ENCODE results near the gene FURIN.
"Not testable (repeated sequence)": the region's sequence is repeated elsewhere in the genome, so short reads cannot be mapped to it uniquely, and the experiment has no call there.

Gene FURIN

DNA sequence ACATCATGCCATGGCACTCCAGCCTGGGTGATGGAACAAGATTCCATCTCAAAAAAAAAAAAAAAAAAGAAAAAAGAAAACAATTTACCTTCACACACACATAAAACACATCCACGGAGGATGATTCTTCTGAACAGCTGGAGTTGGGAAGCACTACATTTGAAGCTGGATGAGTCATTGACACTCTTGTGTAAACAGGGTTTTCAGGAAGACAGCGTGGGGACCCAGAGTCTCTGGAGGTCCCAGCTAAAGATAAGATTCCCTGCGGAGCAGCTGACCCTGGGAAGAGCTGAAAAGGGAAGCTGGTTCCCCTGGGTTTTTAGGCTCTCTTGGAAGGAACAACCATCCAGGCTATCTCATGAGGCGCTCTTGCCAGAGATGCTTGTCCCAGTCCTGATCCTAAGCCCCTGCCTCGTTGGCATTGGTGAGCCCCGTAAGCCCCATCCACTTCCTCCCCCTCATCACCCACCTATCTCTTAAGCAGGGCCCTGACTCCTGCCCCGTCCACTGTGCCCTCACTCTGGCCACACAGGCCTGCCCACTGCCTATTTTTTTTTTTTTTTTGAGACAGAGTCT lies 32.0 kb upstream of the FURIN start:
- H3K4me1 Mint-ChIP-seq (ENCODE audit: low read depth), result peaks cover 74% of the 10 kb centered on the region

GRCh38 chr15:90837094-90837493 lies 31.3 kb upstream of the FURIN start:
- H3K4me1 Mint-ChIP-seq (ENCODE audit: low read depth), result peaks cover 81% of the 10 kb centered on the region
- peak overlapping the region; percentile 78 for H3K27ac Mint-ChIP-seq
- intact Hi-C loops (cut with micrococcal nuclease), result loop anchor here (5.0 kb wide), 1 partner anchor 35 kb away; no protein-coding TSS in a partner anchor
- H3K27me3 Mint-ChIP-seq, result peaks cover 2% of the 10 kb centered on the region
- H3K9me3 Mint-ChIP-seq, result no peaks in the 10 kb centered on the region
- no peak overlapping the region for H3K4me3 Mint-ChIP-seq
- H3K36me3 Mint-ChIP-seq (ENCODE audit: low read depth), result peaks cover 14% of the 10 kb centered on the region

More for the DNA sequence above, 32.0 kb upstream of the FURIN start:
- intact Hi-C loops (cut with micrococcal nuclease), result loop anchor here (5.0 kb wide), 1 partner anchor 36 kb away; no protein-coding TSS in a partner anchor
- Mint-ChIP-seq H3K9me3 (no peaks in the 10 kb centered on the region), H3K4me3 (no peak overlapping the region), H3K36me3 (ENCODE audit: low read depth) (peaks cover 7% of the 10 kb centered on the region), H3K27me3 (peaks cover 2% of the 10 kb centered on the region), H3K27ac (peak overlapping the region; percentile 78)

DNA sequence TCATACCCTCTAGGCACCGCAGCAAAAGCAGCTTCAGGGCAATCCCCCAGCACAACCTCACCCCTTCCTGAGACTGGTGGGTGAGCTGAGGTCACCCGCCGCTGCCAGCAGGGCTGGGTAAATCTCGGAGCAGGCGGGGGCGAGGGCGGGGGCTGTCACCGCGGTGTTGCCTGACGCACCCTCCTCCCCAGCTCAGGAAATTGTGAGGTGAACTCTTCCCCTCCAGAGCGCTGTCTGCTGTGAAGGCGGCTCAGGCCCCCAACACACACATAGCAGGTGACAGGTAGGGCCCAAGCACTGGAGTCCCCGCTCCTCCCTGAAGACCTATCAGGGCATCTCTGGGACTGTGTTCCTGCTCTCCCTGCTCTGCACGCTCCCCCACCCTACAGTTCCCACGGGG lies 30.2 kb upstream of the FURIN start:
- no peaks in the 10 kb centered on the region for H3K9me3 Mint-ChIP-seq
- H3K27me3 Mint-ChIP-seq, result peaks cover 2% of the 10 kb centered on the region
- H3K36me3 Mint-ChIP-seq (ENCODE audit: low read depth), result peaks cover 24% of the 10 kb centered on the region
- H3K4me1 Mint-ChIP-seq (ENCODE audit: low read depth), result peaks cover 85% of the 10 kb centered on the region
- intact Hi-C loops (cut with micrococcal nuclease), result loop anchor here (5.0 kb wide), 1 partner anchor 34 kb away; no protein-coding TSS in a partner anchor
- H3K4me3 Mint-ChIP-seq, result peak overlapping the region; percentile 51
- H3K27ac Mint-ChIP-seq, result peak overlapping the region; percentile 78

GRCh38 chr15:90838544-90838943 lies 29.8 kb upstream of the FURIN start:
- intact Hi-C loops (cut with micrococcal nuclease), result loop anchor here (5.0 kb wide), 1 partner anchor 34 kb away; no protein-coding TSS in a partner anchor
- H3K36me3 Mint-ChIP-seq (ENCODE audit: low read depth), result peaks cover 28% of the 10 kb centered on the region
- H3K4me3 Mint-ChIP-seq, result peak overlapping the region; percentile 51
- H3K27me3 Mint-ChIP-seq, result peaks cover 2% of the 10 kb centered on the region
- H3K9me3 Mint-ChIP-seq, result no peaks in the 10 kb centered on the region
- peaks cover 89% of the 10 kb centered on the region for H3K4me1 Mint-ChIP-seq (ENCODE audit: low read depth)
- peak overlapping the region; percentile 98 for H3K27ac Mint-ChIP-seq

- Mint-ChIP-seq H3K27me3 (peaks cover 2% of the 10 kb centered on the region), H3K27ac (peak overlapping the region; percentile 98), H3K9me3 (no peaks in the 10 kb centered on the region), H3K36me3 (ENCODE audit: low read depth) (peaks cover 37% of the 10 kb centered on the region), H3K4me1 (ENCODE audit: low read depth) (peaks cover 91% of the 10 kb centered on the region), H3K4me3 (peak overlapping the region; percentile 85)
- intact Hi-C loops (cut with micrococcal nuclease), result loop anchor here (5.0 kb wide), 1 partner anchor 33 kb away; no protein-coding TSS in a partner anchor
Observed at GRCh38 chr15:90839187-90840071, 29.0 kb upstream of the FURIN start.

GRCh38 chr15:90840157-90840855 lies 28.1 kb upstream of the FURIN start:
- intact Hi-C loops (cut with micrococcal nuclease), result no loop called here
- H3K4me1 Mint-ChIP-seq (ENCODE audit: low read depth), result peaks cover 91% of the 10 kb centered on the region

GRCh38 chr15:90840954-90841353 lies 27.4 kb upstream of the FURIN start:
- Mint-ChIP-seq H3K4me3 (peak overlapping the region; percentile 85), H3K27ac (peak overlapping the region; percentile 98), H3K4me1 (ENCODE audit: low read depth) (peaks cover 90% of the 10 kb centered on the region), H3K36me3 (ENCODE audit: low read depth) (peaks cover 37% of the 10 kb centered on the region), H3K9me3 (no peaks in the 10 kb centered on the region), H3K27me3 (peaks cover 2% of the 10 kb centered on the region)
- intact Hi-C loops (cut with micrococcal nuclease), result no loop called here

More at GRCh38 chr15:90840157-90840855, 28.1 kb upstream of the FURIN start:
- H3K27ac Mint-ChIP-seq, result peak overlapping the region; percentile 98
- H3K4me3 Mint-ChIP-seq, result peak overlapping the region; percentile 85
- peaks cover 2% of the 10 kb centered on the region for H3K27me3 Mint-ChIP-seq
- H3K9me3 Mint-ChIP-seq, result no peaks in the 10 kb centered on the region
- H3K36me3 Mint-ChIP-seq (ENCODE audit: low read depth), result peaks cover 37% of the 10 kb centered on the region

DNA sequence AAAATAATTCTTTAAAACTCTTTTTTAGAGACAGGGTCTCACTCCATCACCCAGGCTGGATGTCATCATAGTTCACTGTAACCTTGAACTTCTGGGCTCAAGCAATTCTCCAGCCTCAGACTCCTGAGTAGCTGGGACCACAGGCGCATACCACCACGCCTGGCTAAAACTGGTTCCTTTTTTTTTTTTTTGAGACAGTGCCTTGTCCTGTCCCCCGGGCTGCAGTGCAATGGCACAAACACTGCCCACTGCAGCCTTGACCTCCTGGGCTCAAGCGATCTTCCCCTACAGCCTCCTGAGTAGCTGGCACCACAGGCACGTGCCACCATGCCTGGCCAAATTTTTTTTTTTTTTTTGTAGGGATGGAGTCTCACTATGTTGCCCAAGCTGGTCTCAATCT lies 23.7 kb upstream of the FURIN start:
- intact Hi-C loops (cut with micrococcal nuclease), result no loop called here
- H3K27ac Mint-ChIP-seq, result peak overlapping the region; percentile 96
- H3K36me3 Mint-ChIP-seq (ENCODE audit: low read depth), result peaks cover 66% of the 10 kb centered on the region
- no peaks in the 10 kb centered on the region for H3K27me3 Mint-ChIP-seq
- H3K4me3 Mint-ChIP-seq, result peak overlapping the region; percentile 45
- no peaks in the 10 kb centered on the region for H3K9me3 Mint-ChIP-seq
- peaks cover 58% of the 10 kb centered on the region for H3K4me1 Mint-ChIP-seq (ENCODE audit: low read depth)

GRCh38 chr15:90845201-90845949 lies 23.0 kb upstream of the FURIN start:
- intact Hi-C loops (cut with micrococcal nuclease), result no loop called here
- Mint-ChIP-seq H3K27ac (peak overlapping the region; percentile 96), H3K27me3 (no peaks in the 10 kb centered on the region), H3K36me3 (ENCODE audit: low read depth) (peaks cover 68% of the 10 kb centered on the region), H3K9me3 (no peaks in the 10 kb centered on the region), H3K4me1 (ENCODE audit: low read depth) (peaks cover 52% of the 10 kb centered on the region), H3K4me3 (peak overlapping the region; percentile 45)

DNA sequence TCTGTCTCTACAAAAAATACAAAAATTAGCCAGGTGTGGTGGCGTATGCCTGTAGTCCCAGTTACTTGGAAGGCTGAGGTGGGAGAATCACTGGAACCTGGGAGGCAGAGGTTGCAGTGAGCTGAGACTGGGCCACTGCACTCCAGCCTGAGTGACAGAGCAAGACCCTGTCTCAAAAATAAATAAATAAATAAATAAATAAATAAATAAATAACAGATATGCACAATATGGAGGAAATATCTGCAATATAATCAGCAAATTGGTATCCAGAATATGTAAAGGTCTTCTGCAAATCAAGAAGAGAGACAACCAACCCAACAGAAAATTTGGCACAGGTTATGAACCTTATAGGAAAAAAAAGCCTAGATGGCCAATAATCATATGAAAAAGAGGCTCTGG lies 19.0 kb upstream of the FURIN start:
- H3K27ac Mint-ChIP-seq; H3K4me3 Mint-ChIP-seq; intact Hi-C loops (cut with micrococcal nuclease); H3K27me3 Mint-ChIP-seq; H3K9me3 Mint-ChIP-seq: not testable (repeated sequence)
- peaks cover 62% of the 10 kb centered on the region for H3K36me3 Mint-ChIP-seq (ENCODE audit: low read depth)
- H3K4me1 Mint-ChIP-seq (ENCODE audit: low read depth), result peaks cover 54% of the 10 kb centered on the region

GRCh38 chr15:90851114-90851513 lies 17.3 kb upstream of the FURIN start:
- Mint-ChIP-seq H3K27ac (peak overlapping the region; percentile 85), H3K4me1 (ENCODE audit: low read depth) (peaks cover 57% of the 10 kb centered on the region), H3K27me3 (no peaks in the 10 kb centered on the region), H3K4me3 (no peak overlapping the region), H3K9me3 (no peaks in the 10 kb centered on the region), H3K36me3 (ENCODE audit: low read depth) (peaks cover 75% of the 10 kb centered on the region)
- intact Hi-C loops (cut with micrococcal nuclease), result loop anchor here (5.0 kb wide), 1 partner anchor 34 kb away; no protein-coding TSS in a partner anchor

GRCh38 chr15:90851940-90852339 lies 16.4 kb upstream of the FURIN start:
- H3K27ac Mint-ChIP-seq, result peak overlapping the region; percentile 85
- H3K4me1 Mint-ChIP-seq (ENCODE audit: low read depth), result peaks cover 56% of the 10 kb centered on the region
- H3K4me3 Mint-ChIP-seq, result no peak overlapping the region
- H3K9me3 Mint-ChIP-seq, result no peaks in the 10 kb centered on the region
- H3K27me3 Mint-ChIP-seq, result no peaks in the 10 kb centered on the region
- H3K36me3 Mint-ChIP-seq (ENCODE audit: low read depth), result peaks cover 68% of the 10 kb centered on the region
- intact Hi-C loops (cut with micrococcal nuclease), result loop anchor here (5.0 kb wide), 1 partner anchor 35 kb away; no protein-coding TSS in a partner anchor

DNA sequence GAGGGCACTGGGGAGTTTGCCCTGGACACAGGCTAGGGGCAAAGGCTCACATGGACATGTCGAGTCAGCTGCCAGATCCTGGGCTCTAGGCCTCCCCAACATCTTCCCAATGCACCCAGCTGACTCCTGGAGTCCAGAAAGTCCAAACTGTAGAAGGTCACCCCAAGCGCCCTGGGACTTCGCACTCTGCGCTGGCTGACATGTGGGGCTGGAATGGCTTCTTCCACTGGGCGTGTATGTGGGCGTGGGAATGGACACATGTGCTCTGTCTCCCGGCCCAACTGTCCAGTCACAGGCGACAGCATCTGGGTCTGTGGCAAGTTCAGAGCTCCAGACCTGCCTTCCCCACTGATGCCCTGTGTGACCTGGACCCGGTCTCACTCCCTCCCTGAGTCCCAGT lies 13.2 kb upstream of the FURIN start:
- H3K27ac Mint-ChIP-seq, result peak overlapping the region; percentile 13
- no peak overlapping the region for H3K4me3 Mint-ChIP-seq
- no peaks in the 10 kb centered on the region for H3K27me3 Mint-ChIP-seq
- no peaks in the 10 kb centered on the region for H3K9me3 Mint-ChIP-seq
- H3K36me3 Mint-ChIP-seq (ENCODE audit: low read depth), result peaks cover 41% of the 10 kb centered on the region
- peaks cover 66% of the 10 kb centered on the region for H3K4me1 Mint-ChIP-seq (ENCODE audit: low read depth)
- intact Hi-C loops (cut with micrococcal nuclease), result no loop called here

All from dendritic cell treated with granulocyte-macrophage colony-stimulating factor and Interleukin-4, amounts not matched to agents 40 ng/mL and 50 ng/mL, for 4 days (primary cell).